HG03139 (cell line): ENCODE results near the gene LRRC51.
"Not testable (repeated sequence)": the region's sequence is repeated elsewhere in the genome, so short reads cannot be mapped to it uniquely, and the experiment has no call there.

ENCODE experiments used
- ATAC-seq: cut with Tn5 transposase; IDR thresholded peaks from one replicate; pipeline ENCODE4 v1.9.1; 2021; ENCODE audit not compliant: unreplicated experiment

The LRRC51 gene

GRCh38 chr11:72103754-72104167, 23.1 kb downstream of the LRRC51 start:
- ATAC-seq, result no peak

- ATAC-seq, result no peak
Measured at GRCh38 chr11:72105888-72106287, 25.2 kb downstream of the LRRC51 start, which contains the start of gene TOMT. TSS of gene TOMT (plus strand) at chr11:72105924. CDS start at chr11:72105952, 28 bp downstream.

- ATAC-seq, result no peak
Measured at GRCh38 chr11:72111300-72112142, 30.9 kb downstream of the LRRC51 start.

GRCh38 chr11:72112143-72112977, 31.7 kb downstream of the LRRC51 start, which contains the start of gene ANAPC15:
TSS of gene ANAPC15 (minus strand) at chr11:72112695. CDS start at chr11:72111276, 1,419 bp downstream.
- peak; percentile 86 for ATAC-seq

GRCh38 chr11:72112978-72113808, 32.5 kb downstream of the LRRC51 start:
- ATAC-seq, result no peak

GRCh38 chr11:72114570-72114969, 33.9 kb downstream of the LRRC51 start:
- ATAC-seq, result no peak

GRCh38 chr11:72116019-72116755, 35.5 kb downstream of the LRRC51 start:
- no peak for ATAC-seq

- ATAC-seq, result no peak
Measured at GRCh38 chr11:72119198-72119597, 38.5 kb downstream of the LRRC51 start.

GRCh38 chr11:72120930-72121329, 40.3 kb downstream of the LRRC51 start:
- no peak for ATAC-seq

- ATAC-seq, result no peak
Measured at GRCh38 chr11:72122607-72123006, 42.0 kb downstream of the LRRC51 start.

- no peak for ATAC-seq
Measured at GRCh38 chr11:72123117-72123653, 42.5 kb downstream of the LRRC51 start.

- ATAC-seq, result no peak
Measured at GRCh38 chr11:72124046-72124445, 43.4 kb downstream of the LRRC51 start.

GRCh38 chr11:72125956-72126355, 45.3 kb downstream of the LRRC51 start:
- ATAC-seq, result no peak

GRCh38 chr11:72127923-72128322, 47.3 kb downstream of the LRRC51 start:
- no peak for ATAC-seq

GRCh38 chr11:72129381-72129780, 48.7 kb downstream of the LRRC51 start:
- no peak for ATAC-seq

- ATAC-seq, result no peak
Measured at GRCh38 chr11:72132646-72133045, 52.0 kb downstream of the LRRC51 start.

- not testable (repeated sequence) for ATAC-seq
Measured at GRCh38 chr11:72135473-72135872, 54.8 kb downstream of the LRRC51 start, which contains the start of gene FOLR3. TSS of gene FOLR3 (plus strand) at chr11:72135725. CDS start at chr11:72135953, 228 bp downstream.

GRCh38 chr11:72135891-72136683, 55.4 kb downstream of the LRRC51 start:
- ATAC-seq, result no peak

GRCh38 chr11:72136684-72137262, 56.1 kb downstream of the LRRC51 start:
- ATAC-seq, result no peak
